ENCODE measurements around the gene CCDC40. TPM values are rescaled to one million over a fixed set of nuclear protein-coding genes. Genes with fewer than 3 reads are reported as not detected.

CCDC40 gene
- total and polyA plus RNA-seq, 2 of the 13 experiments (the other 11 are each of a cell fraction or from before 2014, with no cell fraction given) = 4.1 to 5.5 TPM

DNA sequence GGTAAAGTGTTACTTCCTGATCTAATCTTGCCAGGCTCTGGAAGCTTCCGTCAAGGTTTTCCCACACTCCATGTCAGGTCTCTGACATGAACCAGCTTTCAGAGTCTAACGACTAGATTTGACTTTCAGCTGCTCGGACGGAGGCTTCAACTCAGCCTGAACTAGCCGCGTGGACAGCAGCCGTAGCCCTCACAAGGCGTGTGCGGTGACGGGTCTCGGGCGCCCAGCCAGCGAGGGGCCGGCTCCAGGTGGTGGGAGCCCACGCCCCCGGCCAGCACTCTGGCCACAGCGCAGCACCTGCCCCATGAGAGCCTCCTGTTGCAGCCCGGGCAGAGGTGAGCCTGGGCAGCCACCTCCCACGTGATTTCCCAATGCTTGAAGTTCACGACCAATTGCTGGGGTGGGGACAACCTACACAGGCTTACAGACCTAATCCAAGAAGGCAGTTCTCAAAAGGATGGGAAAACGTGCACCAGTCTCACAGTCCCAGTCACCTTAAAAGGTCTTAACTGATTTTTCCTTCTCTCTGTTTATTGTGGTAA is 46.3 kb upstream of the CCDC40 start (continued):
- TF ChIP-seq, protein P1, sequence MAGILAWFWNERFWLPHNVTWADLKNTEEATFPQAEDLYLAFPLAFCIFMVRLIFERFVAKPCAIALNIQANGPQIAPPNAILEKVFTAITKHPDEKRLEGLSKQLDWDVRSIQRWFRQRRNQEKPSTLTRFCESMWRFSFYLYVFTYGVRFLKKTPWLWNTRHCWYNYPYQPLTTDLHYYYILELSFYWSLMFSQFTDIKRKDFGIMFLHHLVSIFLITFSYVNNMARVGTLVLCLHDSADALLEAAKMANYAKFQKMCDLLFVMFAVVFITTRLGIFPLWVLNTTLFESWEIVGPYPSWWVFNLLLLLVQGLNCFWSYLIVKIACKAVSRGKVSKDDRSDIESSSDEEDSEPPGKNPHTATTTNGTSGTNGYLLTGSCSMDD (CRISPR knock-in tag; IDR thresholded peaks at IDR 0.05) = peak; percentile 58; the same call in 1 of the 2 replicates
- TF ChIP-seq SOX13 (IDR thresholded peaks at IDR 0.05) (no peak), SOX13 (CRISPR knock-in tag; conservative IDR thresholded peaks at IDR 0.05 in 1 of 2, IDR thresholded peaks at IDR 0.05 in 1 of 2) (peak in 1 of 2 experiments; percentile 79; a peak in 2 of 4 replicates), SNAPC2 (CRISPR knock-in tag; IDR thresholded peaks at IDR 0.05) (0 out of 2 replicates have a peak, but pooled peaks have one; percentile 70), MEF2D (CRISPR knock-in tag; IDR thresholded peaks at IDR 0.05) (0 out of 2 replicates have a peak, but pooled peaks have one; percentile 32), KLF9 (CRISPR knock-in tag; IDR thresholded peaks at IDR 0.05; ENCODE audit: low read depth) (no peak), HHEX (CRISPR knock-in tag; IDR thresholded peaks at IDR 0.05) (peak; percentile 53; the same call in 1 of the 2 replicates), HMG20A (CRISPR knock-in tag; IDR thresholded peaks at IDR 0.05; ENCODE audit: borderline replicate concordance) (peak; percentile 79; the same call in 1 of the 2 replicates), SATB2 (CRISPR knock-in tag; IDR thresholded peaks at IDR 0.05) (0 out of 2 replicates have a peak, but pooled peaks have one; percentile 83), FOXK1 (CRISPR knock-in tag; IDR thresholded peaks at IDR 0.05; ENCODE audit: borderline replicate concordance, low read depth) (peak; percentile 86; the same call in 1 of the 2 replicates), HNRNPL (IDR thresholded peaks at IDR 0.05; ENCODE audit: low read depth, low read length) (peak; percentile 73), ZBTB20 (CRISPR knock-in tag; IDR thresholded peaks at IDR 0.05; ENCODE audit: borderline replicate concordance, low read depth) (peak; percentile 22; the same call in 1 of the 2 replicates), GFI1 (CRISPR knock-in tag; IDR thresholded peaks at IDR 0.05; ENCODE audit: borderline replicate concordance) (0 out of 2 replicates have a peak, but pooled peaks have one; percentile 29), ZNF841 (CRISPR knock-in tag; IDR thresholded peaks at IDR 0.05; ENCODE audit: borderline replicate concordance) (no peak), ZNF282 (IDR thresholded peaks at IDR 0.05; ENCODE audit: partially characterized antibody) (no peak), ZNF180 (CRISPR knock-in tag; IDR thresholded peaks at IDR 0.05; ENCODE audit: borderline replicate concordance, low read depth) (no peak), POGZ (CRISPR knock-in tag; IDR thresholded peaks at IDR 0.05) (no peak), ZNF605 (CRISPR knock-in tag; IDR thresholded peaks at IDR 0.05) (peak; percentile 51; the same call in 1 of the 2 replicates), ZBTB38 (CRISPR knock-in tag; IDR thresholded peaks at IDR 0.05) (peak; percentile 98), FOXM1 (CRISPR knock-in tag; IDR thresholded peaks at IDR 0.05) (no peak), ZNF891 (CRISPR knock-in tag; IDR thresholded peaks at IDR 0.05) (peak; percentile 75; the same call in 1 of the 2 replicates), SRF (IDR thresholded peaks at IDR 0.05; ENCODE audit: low read depth, low read length) (no peak), ZNF564 (CRISPR knock-in tag; IDR thresholded peaks at IDR 0.05) (peak; percentile 61; the same call in 1 of the 2 replicates), CEBPG (CRISPR knock-in tag; IDR thresholded peaks at IDR 0.05) (peak; percentile 82), MLLT10 (CRISPR knock-in tag; IDR thresholded peaks at IDR 0.05) (no peak), KLF16 (CRISPR knock-in tag; IDR thresholded peaks at IDR 0.05) (peak in 1 of 2 experiments; percentile 95; a peak in 2 of 4 replicates)
- TF ChIP-seq, protein P2, sequence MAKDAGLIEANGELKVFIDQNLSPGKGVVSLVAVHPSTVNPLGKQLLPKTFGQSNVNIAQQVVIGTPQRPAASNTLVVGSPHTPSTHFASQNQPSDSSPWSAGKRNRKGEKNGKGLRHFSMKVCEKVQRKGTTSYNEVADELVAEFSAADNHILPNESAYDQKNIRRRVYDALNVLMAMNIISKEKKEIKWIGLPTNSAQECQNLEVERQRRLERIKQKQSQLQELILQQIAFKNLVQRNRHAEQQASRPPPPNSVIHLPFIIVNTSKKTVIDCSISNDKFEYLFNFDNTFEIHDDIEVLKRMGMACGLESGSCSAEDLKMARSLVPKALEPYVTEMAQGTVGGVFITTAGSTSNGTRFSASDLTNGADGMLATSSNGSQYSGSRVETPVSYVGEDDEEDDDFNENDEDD (CRISPR knock-in tag; IDR thresholded peaks at IDR 0.05; ENCODE audit: borderline replicate concordance) = peak; percentile 61; the same call in 1 of the 2 replicates
- TF ChIP-seq, protein P3, sequence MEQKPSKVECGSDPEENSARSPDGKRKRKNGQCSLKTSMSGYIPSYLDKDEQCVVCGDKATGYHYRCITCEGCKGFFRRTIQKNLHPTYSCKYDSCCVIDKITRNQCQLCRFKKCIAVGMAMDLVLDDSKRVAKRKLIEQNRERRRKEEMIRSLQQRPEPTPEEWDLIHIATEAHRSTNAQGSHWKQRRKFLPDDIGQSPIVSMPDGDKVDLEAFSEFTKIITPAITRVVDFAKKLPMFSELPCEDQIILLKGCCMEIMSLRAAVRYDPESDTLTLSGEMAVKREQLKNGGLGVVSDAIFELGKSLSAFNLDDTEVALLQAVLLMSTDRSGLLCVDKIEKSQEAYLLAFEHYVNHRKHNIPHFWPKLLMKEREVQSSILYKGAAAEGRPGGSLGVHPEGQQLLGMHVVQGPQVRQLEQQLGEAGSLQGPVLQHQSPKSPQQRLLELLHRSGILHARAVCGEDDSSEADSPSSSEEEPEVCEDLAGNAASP (CRISPR knock-in tag; IDR thresholded peaks at IDR 0.05; ENCODE audit: borderline replicate concordance) = peak; percentile 79; the same call in 1 of the 2 replicates
